ENCODE results near the gene IFNA14.
A peak's percentile ranks its signal among the peaks of the same experiment; 100 is the strongest.
"Not testable (repeated sequence)": the region's sequence is repeated elsewhere in the genome, so short reads cannot be mapped to it uniquely, and the experiment has no call there.

Gene IFNA14

DNA sequence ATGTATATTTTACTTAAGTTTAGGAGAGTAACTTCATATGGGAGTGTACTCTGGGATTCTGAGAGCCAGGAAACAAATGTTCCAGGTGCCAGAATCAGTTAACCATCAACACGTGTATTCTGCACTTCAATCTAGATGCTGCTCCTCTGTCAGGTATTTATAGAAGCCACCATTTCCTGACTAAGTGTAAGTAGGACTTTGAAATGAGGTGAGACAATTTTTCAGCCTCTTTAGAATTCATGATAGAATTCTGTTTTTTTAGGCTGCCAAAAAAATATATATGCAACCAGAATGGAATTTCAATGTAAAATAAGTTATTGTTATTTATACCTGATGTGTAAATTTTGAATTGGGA lies 3.5 kb downstream of the IFNA14 start:
- DNase-seq (ENCODE audit: low spot score in 2 of 2); H3K4me3 Mint-ChIP-seq; H3K9me3 Mint-ChIP-seq; ATAC-seq; H3K36me3 Mint-ChIP-seq: not testable (repeated sequence)
- peaks cover 13% of the 10 kb centered on the region for H3K4me1 Mint-ChIP-seq
- H3K27ac Mint-ChIP-seq: peak overlapping the region; percentile 6

DNA sequence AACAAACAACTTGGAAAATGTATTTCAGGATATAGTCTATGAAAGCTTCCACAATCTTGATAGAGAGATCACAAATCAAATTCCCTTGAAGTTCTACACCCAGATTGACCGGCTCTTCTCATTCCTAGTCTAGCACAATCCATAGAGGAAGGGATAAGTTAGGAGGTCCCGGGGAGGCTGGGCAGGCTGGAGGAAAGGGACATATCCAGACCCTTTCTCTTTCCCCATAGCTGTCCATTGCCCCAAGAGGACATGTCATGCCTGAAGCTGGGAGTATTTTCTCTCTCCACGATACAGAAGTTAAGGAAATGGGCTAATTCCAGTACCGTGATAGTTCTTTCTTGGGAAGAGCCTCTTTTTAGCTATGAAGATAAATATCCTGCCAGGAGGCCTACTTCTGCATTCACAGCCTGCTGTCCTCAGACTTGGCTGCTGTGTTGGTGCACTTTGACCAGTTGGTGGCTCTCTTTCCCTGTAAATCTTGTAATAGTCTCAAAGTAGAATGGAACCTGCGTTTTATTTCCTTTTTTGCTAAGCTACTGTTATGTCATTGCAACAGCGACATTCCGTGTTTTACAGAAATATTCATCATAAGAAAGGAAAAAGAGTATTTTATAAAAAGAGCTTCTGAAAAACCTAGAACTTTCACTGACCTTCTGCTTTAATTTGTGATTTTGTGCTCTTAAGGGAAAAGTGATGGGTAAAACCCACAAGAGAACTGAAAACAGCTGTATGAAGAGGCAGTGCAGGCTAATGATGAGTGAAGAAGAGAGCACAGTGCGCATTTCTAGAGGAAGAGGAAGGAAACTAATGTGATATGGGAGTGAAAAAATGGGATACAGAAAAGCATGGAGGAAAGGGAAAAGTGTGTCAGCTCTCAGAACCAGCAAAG lies 4.1 kb downstream of the IFNA14 start:
- not testable (repeated sequence) for H3K9me3 Mint-ChIP-seq; DNase-seq (ENCODE audit: low spot score in 2 of 2); H3K4me3 Mint-ChIP-seq; H3K36me3 Mint-ChIP-seq
- Mint-ChIP-seq H3K4me1 (peaks cover 13% of the 10 kb centered on the region), H3K27ac (peak overlapping the region; percentile 6)
- ATAC-seq: peak; percentile 59

DNA sequence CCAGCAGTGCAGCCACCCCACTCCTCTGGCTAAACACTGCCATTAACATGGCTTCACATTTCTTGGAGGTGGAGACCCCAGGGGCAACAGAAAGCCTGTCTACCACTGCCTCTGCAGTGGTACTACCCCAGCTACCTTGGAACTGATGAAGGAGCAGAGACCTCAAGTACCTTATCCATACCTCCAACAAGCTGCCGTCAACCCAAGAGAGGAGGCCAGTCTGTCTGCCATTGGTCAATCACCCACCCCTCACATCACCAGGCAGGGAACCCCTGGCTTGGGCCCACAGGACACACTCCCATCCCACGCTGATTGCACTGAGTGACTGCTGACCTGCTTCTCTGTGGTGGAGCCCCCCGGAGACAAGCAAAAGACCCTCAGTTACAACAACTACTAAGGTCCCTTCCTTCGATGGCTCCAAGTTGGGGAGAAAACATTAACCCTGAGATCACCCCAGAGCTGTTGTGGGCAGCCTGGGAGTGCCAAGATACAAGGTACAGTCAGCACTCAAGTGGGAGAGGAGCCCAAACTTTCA lies 5.6 kb downstream of the IFNA14 start:
- Mint-ChIP-seq H3K36me3 (no peaks in the 10 kb centered on the region), H3K4me3 (no peak overlapping the region), H3K9me3 (no peaks in the 10 kb centered on the region), H3K27ac (no peak overlapping the region), H3K4me1 (peaks cover 13% of the 10 kb centered on the region)
- ATAC-seq: peak; percentile 26
- no peak for DNase-seq (ENCODE audit: low spot score in 2 of 2)

DNA sequence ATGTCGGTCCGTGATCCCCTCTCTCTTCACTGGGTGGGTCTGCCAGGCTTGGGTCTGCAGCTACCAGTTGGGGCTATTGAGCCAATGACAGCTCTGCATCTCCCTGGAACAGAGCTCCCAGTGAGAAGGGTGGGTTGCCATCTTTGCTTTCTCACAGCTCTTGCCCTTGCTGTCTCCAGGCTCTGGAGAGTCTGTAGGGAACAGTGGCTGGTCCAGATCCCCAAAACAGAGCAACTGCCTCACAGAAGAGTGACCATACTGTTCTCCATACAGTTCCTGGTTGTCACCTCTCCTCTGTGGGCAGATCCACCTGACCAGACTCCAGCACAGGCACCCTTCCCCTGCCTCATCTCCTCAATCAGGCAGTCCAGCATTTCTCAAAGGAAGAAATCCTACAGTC lies 6.5 kb downstream of the IFNA14 start:
- H3K9me3 Mint-ChIP-seq: no peaks in the 10 kb centered on the region
- DNase-seq (ENCODE audit: low spot score in 2 of 2) (no peak), ATAC-seq (peak; percentile 14)
- H3K4me1 Mint-ChIP-seq: peaks cover 13% of the 10 kb centered on the region
- H3K4me3 Mint-ChIP-seq: no peak overlapping the region
- no peak overlapping the region for H3K27ac Mint-ChIP-seq
- no peaks in the 10 kb centered on the region for H3K36me3 Mint-ChIP-seq

DNA sequence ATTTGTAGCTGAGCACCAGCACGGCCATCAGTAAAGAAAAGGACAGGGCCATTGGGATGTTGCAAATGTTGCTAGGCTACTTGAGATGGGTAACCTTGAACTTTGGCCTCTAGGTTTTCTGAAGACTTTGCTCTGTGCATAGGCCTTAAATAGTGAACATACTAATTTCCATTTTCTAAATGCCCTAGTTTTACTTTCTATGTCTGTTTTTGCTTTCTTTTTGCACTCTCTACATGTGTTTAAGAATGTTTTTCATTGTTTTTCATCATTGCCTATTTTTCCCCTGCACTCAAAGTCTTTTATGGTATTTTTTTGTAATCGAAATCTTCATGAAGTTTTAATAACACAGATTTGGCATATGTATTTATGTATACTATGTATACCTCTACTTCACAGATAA lies 11.7 kb downstream of the IFNA14 start, which contains the start of gene IFNA17:
IFNA17 (minus strand) TSS at position 101 of the 400 bp plus-strand sequence; CDS start at position 52, 49 bp downstream.
- Mint-ChIP-seq H3K36me3 (no peaks in the 10 kb centered on the region), H3K27ac (no peak within 1 kb of the TSS), H3K4me3 (no peak within 1 kb of the TSS), H3K9me3 (no peaks in the 10 kb centered on the region), H3K4me1 (no peaks in the 10 kb centered on the region)
- DNase-seq (ENCODE audit: low spot score in 2 of 2) (no peak), ATAC-seq (no peak)

DNA sequence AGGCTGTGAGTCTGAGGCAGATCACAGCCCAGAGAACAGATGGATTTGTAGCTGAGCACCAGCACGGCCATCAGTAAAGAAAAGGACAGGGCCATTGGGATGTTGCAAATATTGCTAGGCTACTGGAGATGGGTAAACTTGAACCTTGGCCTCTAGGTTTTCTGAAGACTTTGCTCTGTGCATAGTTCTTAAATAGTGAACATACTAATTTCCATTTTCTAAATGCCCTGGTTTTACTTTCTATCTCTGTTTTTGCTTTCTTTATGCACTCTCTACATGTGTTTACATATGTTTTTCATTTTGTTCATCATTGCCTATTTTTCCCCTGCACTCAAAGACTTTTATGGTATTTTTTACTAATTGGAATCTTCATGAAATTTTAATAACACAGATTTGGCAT lies 22.6 kb downstream of the IFNA14 start, which contains the start of gene IFNA16:
IFNA16 (minus strand) TSS at position 101 of the 400 bp plus-strand sequence; CDS start at position 95, 6 bp downstream.
- H3K27ac Mint-ChIP-seq; H3K9me3 Mint-ChIP-seq; H3K4me1 Mint-ChIP-seq; ATAC-seq; H3K4me3 Mint-ChIP-seq; DNase-seq (ENCODE audit: low spot score in 2 of 2); H3K36me3 Mint-ChIP-seq: not testable (repeated sequence)

DNA sequence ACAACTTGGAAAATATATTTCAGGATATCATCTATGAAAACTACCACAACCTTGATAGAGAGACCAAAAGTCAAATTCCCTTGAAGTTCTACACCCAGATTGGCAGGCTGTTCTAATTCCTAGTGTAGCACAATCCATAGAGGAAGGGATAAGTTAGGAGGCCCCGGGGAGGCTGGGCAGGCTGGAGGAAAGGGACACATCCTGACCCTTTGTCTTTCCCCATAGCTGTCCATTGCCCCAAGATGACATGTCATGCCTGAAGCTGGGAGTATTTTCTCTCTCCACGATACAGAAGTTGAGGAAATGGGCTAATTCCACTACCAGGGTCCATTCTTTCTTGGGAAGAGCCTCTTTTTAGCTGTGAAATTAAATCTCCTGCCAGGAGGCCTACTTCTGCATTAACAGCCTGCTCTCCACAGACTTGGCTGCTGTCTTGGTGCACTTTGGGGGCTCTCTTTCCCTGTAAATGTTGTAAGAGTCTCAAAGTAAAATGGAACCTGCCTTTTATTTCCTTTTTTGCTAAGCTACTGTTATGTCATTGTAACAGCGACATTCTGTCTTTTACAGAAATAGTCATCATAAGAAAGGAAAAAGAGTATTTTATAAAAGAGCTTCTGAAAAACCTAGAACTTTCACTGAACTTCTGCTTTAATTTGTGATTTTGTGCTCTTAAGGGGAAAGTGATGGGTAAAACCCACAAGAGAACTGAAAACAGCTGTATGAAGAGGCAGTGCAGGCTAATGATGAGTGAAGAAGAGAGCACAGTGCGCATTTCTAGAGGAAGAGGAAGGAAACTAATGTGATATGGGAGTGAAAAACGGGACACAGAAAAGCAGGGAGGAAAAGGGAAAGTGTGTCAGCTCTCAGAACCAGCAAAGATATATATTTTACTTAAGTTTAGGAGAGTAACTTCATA lies 26.1 kb downstream of the IFNA14 start:
- H3K4me3 Mint-ChIP-seq; H3K4me1 Mint-ChIP-seq; H3K27ac Mint-ChIP-seq; DNase-seq (ENCODE audit: low spot score in 2 of 2); H3K9me3 Mint-ChIP-seq; H3K36me3 Mint-ChIP-seq: not testable (repeated sequence)
- peak; percentile 60 for ATAC-seq

DNA sequence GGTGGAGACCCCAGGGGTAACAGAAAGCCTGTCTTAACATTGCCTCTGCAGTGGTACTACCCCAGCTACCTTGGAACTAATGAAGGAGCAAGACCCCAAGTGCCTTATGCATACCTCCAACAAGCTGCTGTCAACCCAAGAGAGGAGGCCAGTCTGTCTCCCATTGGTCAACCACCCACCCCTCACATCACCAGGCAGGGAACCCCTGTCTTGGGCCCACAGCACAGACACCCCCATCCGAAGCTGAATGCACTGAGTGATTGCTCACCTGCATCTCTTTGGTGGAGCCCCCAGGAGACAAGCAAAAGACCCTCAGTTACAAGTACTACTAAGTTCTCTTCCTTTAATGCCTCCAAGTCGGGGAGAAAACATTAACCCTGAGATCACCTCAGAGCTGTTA lies 27.6 kb downstream of the IFNA14 start:
- not testable (repeated sequence) for DNase-seq (ENCODE audit: low spot score in 2 of 2); H3K4me1 Mint-ChIP-seq; H3K36me3 Mint-ChIP-seq; H3K27ac Mint-ChIP-seq; H3K4me3 Mint-ChIP-seq; H3K9me3 Mint-ChIP-seq
- peak; percentile 19 for ATAC-seq

DNA sequence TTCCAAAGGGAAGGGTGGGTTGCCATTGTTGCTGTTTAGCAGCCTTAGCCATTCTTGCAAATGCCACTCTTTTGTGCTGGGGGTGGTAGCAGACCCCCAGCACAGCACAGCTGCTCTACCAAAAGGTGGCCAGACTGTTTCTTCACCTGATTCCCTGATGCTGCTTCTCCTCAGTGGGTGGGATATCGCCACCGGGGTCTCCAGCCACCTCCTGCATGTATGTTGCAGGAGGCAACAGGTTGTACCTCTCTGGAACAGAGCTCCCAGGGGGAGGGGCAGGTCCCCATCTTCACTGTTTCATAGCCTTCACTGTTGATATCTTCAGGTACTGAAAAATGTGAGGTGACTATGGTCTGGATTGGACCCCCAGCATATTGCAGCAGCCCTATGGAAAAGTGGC lies 29.0 kb downstream of the IFNA14 start:
- H3K9me3 Mint-ChIP-seq; ATAC-seq; DNase-seq (ENCODE audit: low spot score in 2 of 2); H3K4me1 Mint-ChIP-seq; H3K27ac Mint-ChIP-seq; H3K4me3 Mint-ChIP-seq; H3K36me3 Mint-ChIP-seq: not testable (repeated sequence)

DNA sequence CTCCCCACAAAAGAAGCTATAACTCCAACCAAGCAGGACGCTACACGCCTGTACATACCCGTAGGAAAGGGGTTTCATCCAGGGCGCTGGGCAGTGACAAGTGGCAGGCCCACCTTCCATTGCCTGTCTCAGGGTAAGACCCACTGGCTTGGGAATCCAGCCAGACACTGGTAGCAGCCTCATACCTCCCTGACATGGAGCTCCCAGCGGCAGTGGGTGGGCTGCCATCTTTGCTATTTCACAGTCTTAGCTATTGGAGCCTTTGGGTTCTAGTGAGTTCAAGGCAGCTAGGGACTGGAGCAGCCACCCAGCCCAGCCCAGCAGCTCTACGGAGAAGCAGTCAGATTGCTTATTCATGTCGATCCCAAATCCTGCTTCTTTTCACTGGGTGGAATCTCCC lies 29.5 kb downstream of the IFNA14 start:
- DNase-seq (ENCODE audit: low spot score in 2 of 2) (no peak), ATAC-seq (no peak)
- H3K36me3 Mint-ChIP-seq: no peaks in the 10 kb centered on the region
- H3K9me3 Mint-ChIP-seq: no peaks in the 10 kb centered on the region
- no peak overlapping the region for H3K4me3 Mint-ChIP-seq
- H3K4me1 Mint-ChIP-seq: peaks cover 6% of the 10 kb centered on the region
- H3K27ac Mint-ChIP-seq: no peak overlapping the region

DNA sequence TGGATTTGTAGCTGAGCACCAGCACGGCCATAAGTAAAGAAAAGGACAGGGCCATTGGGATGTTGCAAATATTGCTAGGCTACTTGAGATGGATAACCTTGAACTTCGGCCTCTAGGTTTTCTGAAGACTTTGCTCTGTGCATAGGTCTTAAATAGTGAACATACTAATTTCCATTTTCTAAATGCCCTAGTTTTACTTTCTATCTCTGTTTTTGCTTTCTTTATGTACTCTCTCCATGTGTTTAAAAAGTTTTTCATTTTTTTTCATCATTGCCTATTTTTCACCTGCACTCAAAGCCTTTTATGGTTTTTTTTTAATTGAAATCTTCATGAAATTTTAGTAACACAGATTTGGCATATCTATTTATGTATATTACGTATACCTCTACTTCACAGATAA lies 32.8 kb downstream of the IFNA14 start, which contains the start of gene IFNA10:
IFNA10 (minus strand) TSS at position 101 of the 400 bp plus-strand sequence; CDS start at position 55, 46 bp downstream.
- H3K9me3 Mint-ChIP-seq; H3K4me1 Mint-ChIP-seq; H3K36me3 Mint-ChIP-seq; ATAC-seq; DNase-seq (ENCODE audit: low spot score in 2 of 2); H3K4me3 Mint-ChIP-seq; H3K27ac Mint-ChIP-seq: not testable (repeated sequence)

DNA sequence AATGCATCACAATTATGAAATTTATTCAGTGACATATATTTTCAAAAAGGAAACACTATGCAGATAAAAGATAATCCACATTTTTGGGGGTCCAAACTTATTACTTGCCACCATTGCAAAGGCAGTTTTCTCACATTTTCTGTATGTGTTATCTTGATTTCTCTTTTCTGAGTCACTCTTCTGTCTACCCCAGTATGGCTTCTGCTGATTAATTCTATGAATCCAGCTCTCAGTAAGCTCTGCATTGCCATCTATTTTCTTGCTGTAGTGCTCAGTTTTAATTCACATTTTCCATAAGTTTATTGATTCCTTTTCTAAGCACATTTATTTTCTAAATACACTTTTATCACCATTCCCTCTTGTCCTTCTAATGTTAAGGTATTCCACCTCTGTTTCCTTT lies 34.6 kb downstream of the IFNA14 start:
- no peak overlapping the region for H3K4me3 Mint-ChIP-seq
- H3K4me1 Mint-ChIP-seq: no peaks in the 10 kb centered on the region
- no peaks in the 10 kb centered on the region for H3K36me3 Mint-ChIP-seq
- no peaks in the 10 kb centered on the region for H3K9me3 Mint-ChIP-seq
- ATAC-seq: peak; percentile 86
- DNase-seq (ENCODE audit: low spot score in 2 of 2): no peak
- no peak overlapping the region for H3K27ac Mint-ChIP-seq

DNA sequence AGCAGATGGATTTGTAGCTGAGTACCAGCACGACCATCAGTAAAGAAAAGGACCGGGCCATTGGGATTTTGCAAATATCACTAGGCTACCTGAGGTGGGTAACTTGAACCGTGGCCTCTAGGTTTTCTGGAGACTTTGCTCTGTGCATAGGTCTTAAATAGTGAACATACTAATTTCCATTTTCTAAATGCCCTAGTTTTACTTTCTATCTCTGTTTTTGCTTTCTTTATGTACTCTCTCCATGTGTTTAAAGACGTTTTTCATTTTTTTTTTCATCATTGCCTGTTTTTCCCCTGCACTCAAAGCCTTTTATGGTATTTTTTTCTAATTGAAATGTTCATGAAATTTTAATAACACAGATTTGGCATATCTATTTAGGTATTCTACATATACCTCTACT lies 37.7 kb downstream of the IFNA14 start, which contains the start of gene IFNA7:
IFNA7 (minus strand) TSS at position 101 of the 400 bp plus-strand sequence; CDS start at position 61, 40 bp downstream.
- not testable (repeated sequence) for H3K27ac Mint-ChIP-seq; H3K4me3 Mint-ChIP-seq; H3K36me3 Mint-ChIP-seq; ATAC-seq; DNase-seq (ENCODE audit: low spot score in 2 of 2); H3K4me1 Mint-ChIP-seq; H3K9me3 Mint-ChIP-seq

DNA sequence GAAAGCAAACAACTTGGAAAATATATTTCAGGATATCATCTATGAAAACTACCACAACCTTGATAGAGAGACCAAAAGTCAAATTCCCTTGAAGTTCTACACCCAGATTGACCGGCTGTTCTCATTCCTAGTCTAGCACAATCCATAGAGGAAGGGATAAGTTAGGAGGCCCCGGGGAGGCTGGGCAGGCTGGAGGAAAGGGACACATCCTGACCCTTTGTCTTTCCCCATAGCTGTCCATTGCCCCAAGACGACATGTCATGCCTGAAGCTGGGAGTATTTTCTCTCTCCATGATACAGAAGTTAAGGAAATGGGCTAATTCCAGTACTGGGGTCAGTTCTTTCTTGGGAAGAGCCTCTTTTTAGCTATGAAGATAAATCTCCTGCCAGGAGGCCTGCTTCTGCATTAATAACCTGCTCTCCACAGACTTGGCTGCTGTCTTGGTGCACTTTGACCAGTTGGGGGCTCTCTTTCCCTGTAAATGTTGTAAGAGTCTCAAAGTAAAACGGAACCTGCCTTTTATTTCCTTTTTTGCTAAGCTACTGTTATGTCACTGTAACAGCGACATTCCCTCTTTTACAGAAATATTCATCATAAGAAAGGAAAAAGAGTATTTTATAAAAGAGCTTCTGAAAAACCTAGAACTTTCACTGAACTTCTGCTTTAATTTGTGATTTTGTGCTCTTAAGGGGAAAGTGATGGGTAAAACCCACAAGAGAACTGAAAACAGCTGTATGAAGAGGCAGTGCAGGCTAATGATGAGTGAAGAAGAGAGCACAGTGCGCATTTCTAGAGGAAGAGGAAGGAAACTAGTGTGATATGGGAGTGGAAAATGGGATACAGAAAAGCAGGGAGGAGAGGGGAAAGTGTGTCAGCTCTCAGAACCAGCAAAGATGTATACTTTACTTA lies 44.7 kb downstream of the IFNA14 start:
- peak; percentile 82 for ATAC-seq
- not testable (repeated sequence) for H3K27ac Mint-ChIP-seq; DNase-seq (ENCODE audit: low spot score in 2 of 2); H3K4me1 Mint-ChIP-seq; H3K4me3 Mint-ChIP-seq; H3K36me3 Mint-ChIP-seq; H3K9me3 Mint-ChIP-seq

All from stimulated activated effector memory CD8-positive, alpha-beta T cell treated with anti-CD3 and anti-CD28 coated beads, Interleukin-12 subunit alpha, Interleukin-12 subunit beta, amount 100 ng/mL, for 72 hours (primary cell).